DOHH2 (cell line): ENCODE data around the gene SRCAP.
A peak's percentile ranks its signal among the peaks of the same experiment; 100 is the strongest.

ENCODE experiments used
- H3F3A ChIP-seq: fragments of 200-600 bp; sonication (generic), shearing (Covaris generic); 2 replicates; pipeline ENCODE4 v1.6.0; 2016; ENCODE audit warnings: antibody characterized with exemption, mild to moderate bottlenecking; ENCODE audit not compliant: control insufficient read depth, insufficient read depth
- H3K27ac ChIP-seq: fragments of 200-600 bp; sonication (generic); 2 replicates; pipeline ENCODE4 v1.5.1; 2014; ENCODE audit warnings: low read depth, mild to moderate bottlenecking, low read length, moderate library complexity
- H3K27me3 ChIP-seq: fragments of 200-600 bp; sonication (generic); 2 replicates; pipeline ENCODE4 v1.6.1; 2014; ENCODE audit warnings: mild to moderate bottlenecking, low read length, mixed read lengths; ENCODE audit not compliant: control insufficient read depth
- H3K36me3 ChIP-seq: fragments of 200-600 bp; sonication (generic); 2 replicates; pipeline ENCODE4 v1.6.1; 2014; ENCODE audit warnings: mild to moderate bottlenecking, low read length, moderate library complexity, mixed read lengths; ENCODE audit not compliant: control insufficient read depth
- H3K4me1 ChIP-seq: fragments of 200-600 bp; sonication (generic); 2 replicates; pipeline ENCODE4 v1.6.1; 2014; ENCODE audit warnings: mild to moderate bottlenecking, low read length, mixed read lengths; ENCODE audit not compliant: control insufficient read depth
- H3K4me2 ChIP-seq: fragments of 200-600 bp; sonication (generic); 2 replicates; pipeline ENCODE4 v1.6.0; 2014; ENCODE audit warnings: mild to moderate bottlenecking, low read length, moderate library complexity
- H3K4me3 ChIP-seq: fragments of 200-600 bp; sonication (generic); 2 replicates; pipeline ENCODE4 v1.5.1; 2014; ENCODE audit warnings: mild to moderate bottlenecking, low read length, mixed read lengths
- H3K79me2 ChIP-seq: fragments of 200-600 bp; sonication (generic); 2 replicates; pipeline ENCODE4 v1.6.1; 2014; ENCODE audit warnings: mild to moderate bottlenecking, low read length, mixed read lengths; ENCODE audit not compliant: control insufficient read depth
- H3K9me2 ChIP-seq: fragments of 200-600 bp; sonication (generic); replicated peaks from 2 replicates; pipeline ENCODE4 v1.6.1; 2014; ENCODE audit warnings: mild to moderate bottlenecking, low read length, mixed read lengths; ENCODE audit not compliant: control insufficient read depth
- H3K9me3 ChIP-seq: fragments of 200-600 bp; sonication (generic); 2 replicates; pipeline ENCODE4 v1.6.1; 2014; ENCODE audit warnings: antibody characterized with exemption, low read length, mixed read lengths; ENCODE audit not compliant: control insufficient read depth, insufficient read depth
- H4K20me1 ChIP-seq: fragments of 200-600 bp; sonication (generic); 2 replicates; pipeline ENCODE4 v1.6.0; 2014; ENCODE audit warnings: low read depth, mild to moderate bottlenecking, antibody characterized with exemption, low read length, moderate library complexity; ENCODE audit not compliant: control insufficient read depth, insufficient read depth
- CTCF ChIP-seq: fragments of 200-600 bp; sonication (generic); IDR thresholded peaks from one replicate; pipeline ENCODE4 v1.5.1; 2014; ENCODE audit warnings: antibody characterized with exemption, mild to moderate bottlenecking, low read depth, low read length; ENCODE audit not compliant: poor library complexity, severe bottlenecking
- EZH2phosphoT487 ChIP-seq: fragments of 200-600 bp; sonication (generic); IDR thresholded peaks from 2 replicates; pipeline ENCODE4 v1.6.1; 2017; ENCODE audit warnings: borderline replicate concordance, mild to moderate bottlenecking, antibody characterized with exemption, low read length, moderate library complexity, mixed read lengths

SRCAP gene

DNA sequence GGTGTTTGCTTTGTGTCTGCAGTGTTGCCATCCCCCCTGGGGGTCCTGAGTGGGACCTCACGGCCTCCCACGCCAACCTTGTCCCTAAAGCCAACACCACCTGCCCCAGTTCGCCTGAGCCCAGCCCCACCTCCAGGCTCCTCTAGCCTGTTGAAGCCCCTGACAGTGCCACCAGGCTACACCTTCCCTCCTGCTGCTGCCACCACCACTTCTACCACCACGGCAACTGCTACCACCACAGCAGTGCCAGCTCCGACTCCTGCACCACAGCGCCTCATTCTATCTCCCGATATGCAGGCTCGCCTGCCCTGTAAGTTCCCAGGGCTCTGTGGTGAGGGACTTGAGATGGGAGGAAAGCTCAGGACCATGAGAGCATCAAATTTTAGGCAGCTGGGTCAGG lies 22.2 kb downstream of the SRCAP start:
- Histone ChIP-seq H3K9me2 (no peaks in the 10 kb centered on the region), H3K27me3 (no peaks in the 10 kb centered on the region), H3K9me3 (no peaks in the 10 kb centered on the region), H3K36me3 (peaks cover 94% of the 10 kb centered on the region), H3K27ac (no peak overlapping the region), H3F3A (no peaks in the 10 kb centered on the region), H3K4me3 (no peak overlapping the region), H3K4me1 (no peaks in the 10 kb centered on the region), H3K79me2 (peaks cover 58% of the 10 kb centered on the region), H3K4me2 (no peak overlapping the region), H4K20me1 (no peaks in the 10 kb centered on the region)
- TF ChIP-seq EZH2phosphoT487 (no peak), CTCF (no peak)

GRCh38 chr16:30721606-30722005 lies 22.6 kb downstream of the SRCAP start:
- Histone ChIP-seq H3K4me1 (no peaks in the 10 kb centered on the region), H3F3A (no peaks in the 10 kb centered on the region), H3K4me3 (no peak overlapping the region), H3K79me2 (peaks cover 56% of the 10 kb centered on the region), H3K27ac (no peak overlapping the region), H3K9me2 (no peaks in the 10 kb centered on the region), H3K9me3 (no peaks in the 10 kb centered on the region), H3K4me2 (no peak overlapping the region), H3K36me3 (peaks cover 92% of the 10 kb centered on the region), H4K20me1 (no peaks in the 10 kb centered on the region), H3K27me3 (no peaks in the 10 kb centered on the region)
- no peak for TF ChIP-seq EZH2phosphoT487
- TF ChIP-seq CTCF, result no peak

DNA sequence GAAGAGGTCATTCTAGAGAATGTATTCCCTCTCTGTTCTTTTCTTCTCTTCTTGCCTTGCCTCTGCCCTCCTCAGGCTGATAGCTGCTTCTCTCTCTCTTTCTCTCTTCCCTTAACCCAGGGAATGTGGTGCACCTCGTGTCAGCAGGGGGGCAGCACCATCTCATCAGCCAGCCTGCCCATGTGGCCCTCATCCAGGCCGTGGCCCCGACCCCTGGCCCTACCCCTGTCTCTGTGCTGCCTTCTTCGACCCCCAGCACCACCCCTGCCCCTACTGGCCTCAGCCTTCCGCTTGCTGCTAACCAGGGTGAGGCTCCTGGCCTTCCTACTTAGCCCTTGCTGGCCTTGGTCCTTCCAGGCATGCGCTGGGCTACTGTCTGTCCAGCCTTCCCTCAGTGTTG lies 23.5 kb downstream of the SRCAP start:
- no peak overlapping the region for H3K4me2 ChIP-seq
- H3K9me3 ChIP-seq, result no peaks in the 10 kb centered on the region
- H3K4me1 ChIP-seq, result no peaks in the 10 kb centered on the region
- TF ChIP-seq CTCF (peak; percentile 39), EZH2phosphoT487 (no peak)
- H3K36me3 ChIP-seq, result peaks cover 91% of the 10 kb centered on the region
- no peak overlapping the region for H3K27ac ChIP-seq
- H4K20me1 ChIP-seq, result no peaks in the 10 kb centered on the region
- no peaks in the 10 kb centered on the region for H3F3A ChIP-seq
- H3K9me2 ChIP-seq, result no peaks in the 10 kb centered on the region
- H3K27me3 ChIP-seq, result no peaks in the 10 kb centered on the region
- H3K4me3 ChIP-seq, result no peak overlapping the region
- H3K79me2 ChIP-seq, result peaks cover 54% of the 10 kb centered on the region

DNA sequence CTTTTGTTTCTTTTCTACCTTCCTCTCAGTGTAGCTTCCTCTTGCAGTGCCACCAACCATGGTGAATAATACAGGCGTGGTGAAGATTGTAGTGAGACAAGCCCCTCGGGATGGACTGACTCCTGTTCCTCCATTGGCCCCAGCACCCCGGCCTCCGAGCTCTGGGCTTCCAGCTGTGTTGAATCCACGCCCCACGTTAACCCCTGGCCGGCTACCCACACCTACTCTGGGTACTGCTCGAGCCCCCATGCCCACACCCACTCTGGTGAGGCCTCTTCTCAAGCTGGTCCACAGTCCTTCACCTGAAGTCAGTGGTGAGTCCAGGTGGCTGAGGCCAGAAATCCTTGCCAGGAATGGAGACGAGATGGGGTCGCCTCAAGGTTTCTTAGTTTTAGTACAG lies 23.9 kb downstream of the SRCAP start:
- H3K9me3 ChIP-seq, result no peaks in the 10 kb centered on the region
- TF ChIP-seq EZH2phosphoT487 (no peak), CTCF (no peak)
- H3K4me1 ChIP-seq, result no peaks in the 10 kb centered on the region
- no peaks in the 10 kb centered on the region for H4K20me1 ChIP-seq
- H3K36me3 ChIP-seq, result peaks cover 89% of the 10 kb centered on the region
- H3K27me3 ChIP-seq, result no peaks in the 10 kb centered on the region
- no peaks in the 10 kb centered on the region for H3F3A ChIP-seq
- H3K4me2 ChIP-seq, result no peak overlapping the region
- no peak overlapping the region for H3K27ac ChIP-seq
- peaks cover 49% of the 10 kb centered on the region for H3K79me2 ChIP-seq
- no peak overlapping the region for H3K4me3 ChIP-seq
- H3K9me2 ChIP-seq, result no peaks in the 10 kb centered on the region
